ENCODE results near the gene IL34.

The IL34 gene

GRCh38 chr16:70683146-70683944 is 37.0 kb downstream of the IL34 start:
- Histone ChIP-seq H2BK120ac (ENCODE audit: low read depth, low read length) (no peak overlapping the region), H3K79me1 (replicated peaks; ENCODE audit: low read length, poor library complexity, severe bottlenecking) (peaks cover 29% of the 10 kb centered on the region), H3K4me3 (ENCODE audit: insufficient read depth in 1 of 2, low read depth in 1 of 2, low read length in 2 of 2) (peak overlapping the region in 1 of 2 experiments; percentile 89), H3K9me3 (ENCODE audit: control insufficient read depth, low read length) (no peaks in the 10 kb centered on the region), H2BK15ac (ENCODE audit: low read depth, poor library complexity, severe bottlenecking) (peak overlapping the region; percentile 12), H3K14ac (ENCODE audit: low read length in 2 of 2) (no peak overlapping the region), H3K4ac (ENCODE audit: low read depth in 1 of 2, low read length in 2 of 2) (peak overlapping the region in 1 of 2 experiments; percentile 25), H3K9ac (ENCODE audit: low read length) (peak overlapping the region; percentile 91), H3K4me1 (ENCODE audit: control insufficient read depth, insufficient read depth, low read depth, low read length) (peaks cover 69% of the 10 kb centered on the region), H4K91ac (ENCODE audit: low read length) (peak overlapping the region; percentile 28), H2BK12ac (ENCODE audit: low read length in 2 of 2) (no peak overlapping the region), H2AK5ac (ENCODE audit: low read length, severe bottlenecking) (no peak overlapping the region), H3K4me2 (ENCODE audit: low read length, poor library complexity, severe bottlenecking) (no peak overlapping the region), H2BK5ac (ENCODE audit: low read depth, low read length, poor library complexity, severe bottlenecking) (no peak overlapping the region), H2AFZ (ENCODE audit: low read depth, low read length) (no peak overlapping the region), H4K8ac (ENCODE audit: low read length) (no peak overlapping the region), H3K18ac (ENCODE audit: low read depth in 1 of 2, low read length in 2 of 2) (peak overlapping the region in 1 of 2 experiments; percentile 23), H3K27ac (ENCODE audit: low read length, poor library complexity, severe bottlenecking) (no peak overlapping the region), H3K36me3 (ENCODE audit: control insufficient read depth in 1 of 2, insufficient read depth in 2 of 2, low read depth in 1 of 2, low read length in 2 of 2) (peaks cover 21 to 36% of the 10 kb centered on the region in 2 experiments), H3K23ac (ENCODE audit: low read length in 2 of 2) (peak overlapping the region in 1 of 2 experiments; percentile 15), H3K27me3 (ENCODE audit: control insufficient read depth in 1 of 2, insufficient read depth in 1 of 2, low read length in 2 of 2) (no peaks in the 10 kb centered on the region)
- 94% methylated on average over 13 of the region's 13 CpGs for WGBS
- DNase-seq: no peak

- 78% methylated on average over 7 of the region's 14 CpGs for WGBS
- Histone ChIP-seq H3K14ac (ENCODE audit: low read length in 2 of 2) (peak overlapping the region in 1 of 2 experiments; percentile 82), H3K4me3 (ENCODE audit: insufficient read depth in 1 of 2, low read depth in 1 of 2, low read length in 2 of 2) (peak overlapping the region; percentile 81 to 89), H2AFZ (ENCODE audit: low read depth, low read length) (no peak overlapping the region), H3K4me2 (ENCODE audit: low read length, poor library complexity, severe bottlenecking) (peak overlapping the region; percentile 56), H2BK5ac (ENCODE audit: low read depth, low read length, poor library complexity, severe bottlenecking) (no peak overlapping the region), H2BK120ac (ENCODE audit: low read depth, low read length) (peak overlapping the region; percentile 66), H2AK5ac (ENCODE audit: low read length, severe bottlenecking) (peak overlapping the region; percentile 30), H2BK12ac (ENCODE audit: low read length in 2 of 2) (peak overlapping the region in 1 of 2 experiments; percentile 32), H3K4ac (ENCODE audit: low read depth in 1 of 2, low read length in 2 of 2) (peak overlapping the region; percentile 47 to 80), H3K27me3 (ENCODE audit: control insufficient read depth in 1 of 2, insufficient read depth in 1 of 2, low read length in 2 of 2) (no peaks in the 10 kb centered on the region), H3K18ac (ENCODE audit: low read depth in 1 of 2, low read length in 2 of 2) (peak overlapping the region; percentile 30 to 89), H3K9ac (ENCODE audit: low read length) (peak overlapping the region; percentile 91), H3K9me3 (ENCODE audit: control insufficient read depth, low read length) (no peaks in the 10 kb centered on the region), H3K23ac (ENCODE audit: low read length in 2 of 2) (peak overlapping the region in 1 of 2 experiments; percentile 37), H4K91ac (ENCODE audit: low read length) (peak overlapping the region; percentile 31), H3K4me1 (ENCODE audit: control insufficient read depth, insufficient read depth, low read depth, low read length) (peaks cover 72% of the 10 kb centered on the region), H2BK15ac (ENCODE audit: low read depth, poor library complexity, severe bottlenecking) (no peak overlapping the region), H3K79me1 (replicated peaks; ENCODE audit: low read length, poor library complexity, severe bottlenecking) (peaks cover 19% of the 10 kb centered on the region), H3K27ac (ENCODE audit: low read length, poor library complexity, severe bottlenecking) (no peak overlapping the region), H4K8ac (ENCODE audit: low read length) (no peak overlapping the region), H3K36me3 (ENCODE audit: control insufficient read depth in 1 of 2, insufficient read depth in 2 of 2, low read depth in 1 of 2, low read length in 2 of 2) (peaks cover 11 to 25% of the 10 kb centered on the region in 2 experiments)
- DNase-seq: no peak
These were observed 38.0 kb downstream of the IL34 start for GRCh38 chr16:70684146-70685060.

GRCh38 chr16:70685061-70685937 is 38.9 kb downstream of the IL34 start:
- H2BK12ac ChIP-seq (ENCODE audit: low read length in 2 of 2): peak overlapping the region; percentile 49 to 90
- peak overlapping the region; percentile 91 for H3K9ac ChIP-seq (ENCODE audit: low read length)
- no peaks in the 10 kb centered on the region for H3K9me3 ChIP-seq (ENCODE audit: control insufficient read depth, low read length)
- no peak overlapping the region for H2AK5ac ChIP-seq (ENCODE audit: low read length, severe bottlenecking)
- H2BK15ac ChIP-seq (ENCODE audit: low read depth, poor library complexity, severe bottlenecking): peak overlapping the region; percentile 9
- H3K36me3 ChIP-seq (ENCODE audit: control insufficient read depth in 1 of 2, insufficient read depth in 2 of 2, low read depth in 1 of 2, low read length in 2 of 2): peaks cover 9 to 22% of the 10 kb centered on the region in 2 experiments
- DNase-seq: peak; percentile 32
- no peak overlapping the region for H4K8ac ChIP-seq (ENCODE audit: low read length)
- no peaks in the 10 kb centered on the region for H3K27me3 ChIP-seq (ENCODE audit: control insufficient read depth in 1 of 2, insufficient read depth in 1 of 2, low read length in 2 of 2)
- peak overlapping the region; percentile 80 to 87 for H3K4ac ChIP-seq (ENCODE audit: low read depth in 1 of 2, low read length in 2 of 2)
- peak overlapping the region; percentile 8 for H2AFZ ChIP-seq (ENCODE audit: low read depth, low read length)
- peak overlapping the region; percentile 89 to 96 for H3K18ac ChIP-seq (ENCODE audit: low read depth in 1 of 2, low read length in 2 of 2)
- peak overlapping the region; percentile 31 to 91 for H3K23ac ChIP-seq (ENCODE audit: low read length in 2 of 2)
- H2BK5ac ChIP-seq (ENCODE audit: low read depth, low read length, poor library complexity, severe bottlenecking): no peak overlapping the region
- H3K27ac ChIP-seq (ENCODE audit: low read length, poor library complexity, severe bottlenecking): no peak overlapping the region
- peaks cover 14% of the 10 kb centered on the region for H3K79me1 ChIP-seq (replicated peaks; ENCODE audit: low read length, poor library complexity, severe bottlenecking)
- peak overlapping the region; percentile 91 for H4K91ac ChIP-seq (ENCODE audit: low read length)
- under 1% methylated on average over 41 of the region's 90 CpGs for WGBS
- H3K4me3 ChIP-seq (ENCODE audit: insufficient read depth in 1 of 2, low read depth in 1 of 2, low read length in 2 of 2): peak overlapping the region; percentile 81 to 89
- H2BK120ac ChIP-seq (ENCODE audit: low read depth, low read length): peak overlapping the region; percentile 58
- peaks cover 70% of the 10 kb centered on the region for H3K4me1 ChIP-seq (ENCODE audit: control insufficient read depth, insufficient read depth, low read depth, low read length)
- H3K4me2 ChIP-seq (ENCODE audit: low read length, poor library complexity, severe bottlenecking): peak overlapping the region; percentile 92
- peak overlapping the region in 1 of 2 experiments; percentile 85 for H3K14ac ChIP-seq (ENCODE audit: low read length in 2 of 2)

All from mesenchymal stem cell (in vitro differentiated cells and primary cell).